NCI-H2171 treated with DMSO at 0.1 percent for 48 hours (cell line): ENCODE results near the gene ITGB7.

Experiments
- DNase-seq: peaks from one replicate; lab custom pipeline; 2025; lab: John Stamatoyannopoulos, UW

The ITGB7 gene

DNA sequence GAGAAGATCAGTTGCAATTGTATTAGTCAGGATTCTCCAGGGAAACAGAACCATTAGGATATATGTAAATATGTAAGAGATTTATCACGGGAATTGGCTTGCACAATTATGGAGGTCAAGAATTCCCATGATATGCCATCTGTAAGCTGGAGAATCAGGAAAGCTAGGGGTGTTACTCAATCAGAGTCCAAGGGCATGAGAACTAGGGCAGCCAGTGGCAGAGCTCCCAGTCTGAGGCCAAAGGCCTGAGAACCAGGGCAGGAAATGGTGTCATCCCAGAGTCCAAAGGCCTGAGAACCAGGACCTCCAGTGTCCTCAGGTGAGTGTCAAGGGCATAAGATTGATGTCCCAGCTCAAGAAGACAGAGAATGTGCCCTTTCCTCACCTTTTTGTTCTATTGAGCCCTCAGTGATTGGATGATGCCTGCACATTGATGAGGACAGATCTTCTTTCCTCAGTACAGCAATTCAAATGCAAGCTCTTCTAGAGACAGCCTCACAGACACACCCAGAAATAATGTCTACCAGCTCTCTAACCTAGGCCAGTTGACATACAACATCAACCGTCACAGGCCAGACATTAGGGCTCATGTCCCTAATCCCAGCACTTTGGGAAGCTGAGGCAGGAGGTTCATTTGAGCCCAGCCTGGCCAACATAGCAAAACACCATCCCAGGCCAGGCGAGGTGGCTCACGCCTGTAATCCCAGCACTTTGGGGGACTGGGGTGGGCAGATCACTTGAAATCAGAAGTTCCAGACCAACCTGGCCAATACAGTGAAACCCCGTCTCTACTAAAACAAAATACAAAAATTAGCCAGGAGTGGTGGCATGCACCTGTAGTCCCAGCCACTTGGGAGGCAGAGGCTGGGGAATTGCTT lies 61.4 kb downstream of the ITGB7 start:
- DNase-seq, result no peak

DNA sequence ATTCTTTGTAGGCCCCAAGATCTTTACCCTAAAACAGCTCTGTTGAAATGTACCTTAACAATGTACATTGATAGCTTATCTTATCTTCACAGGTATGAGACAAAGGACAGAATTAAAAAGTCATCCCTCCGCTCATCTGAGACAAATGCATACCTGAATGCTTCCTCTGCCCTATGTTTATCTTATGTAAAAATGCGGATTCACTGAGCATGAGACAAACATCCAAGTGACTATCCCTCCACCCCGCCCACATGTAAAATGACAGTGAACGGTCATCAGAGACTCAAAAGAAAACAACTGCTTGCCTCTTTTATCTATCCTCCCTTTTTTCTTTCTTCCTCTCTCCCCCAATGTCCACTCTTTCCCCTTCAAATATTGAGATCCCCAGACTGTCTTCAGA lies 63.7 kb downstream of the ITGB7 start:
- no peak for DNase-seq
